NCI-H1694 treated with DMSO at 0.1 percent for 48 hours (cell line): Measurements from ENCODE around the gene DRD4.

Source experiments
- DNase-seq: peaks from one replicate; lab custom pipeline; 2025; lab: John Stamatoyannopoulos, UW

Gene DRD4

GRCh38 chr11:610146-610801, 26.8 kb upstream of the DRD4 start:
- no peak for DNase-seq

- no peak for DNase-seq
Observed at GRCh38 chr11:611001-611996, 25.8 kb upstream of the DRD4 start.

- DNase-seq: no peak
Observed at GRCh38 chr11:612201-612960, 24.7 kb upstream of the DRD4 start.

DNA sequence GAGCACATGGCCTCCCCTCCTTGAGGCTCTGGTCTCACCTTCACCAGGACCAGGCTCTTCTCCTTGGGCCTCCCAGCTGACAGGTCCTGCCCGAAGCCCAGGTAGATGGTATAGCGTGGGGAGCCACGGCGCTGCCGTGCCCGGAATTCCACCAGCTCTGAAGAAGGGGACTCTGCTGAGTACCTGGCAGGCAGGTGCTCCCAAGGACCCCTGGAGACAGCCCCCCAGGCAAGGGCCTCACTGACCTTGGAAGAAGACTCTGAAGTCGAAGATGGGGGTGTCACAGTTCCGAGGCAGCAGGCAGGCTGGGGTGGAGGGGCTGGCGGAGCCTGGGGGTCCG, 24.1 kb upstream of the DRD4 start:
- no peak for DNase-seq

DNA sequence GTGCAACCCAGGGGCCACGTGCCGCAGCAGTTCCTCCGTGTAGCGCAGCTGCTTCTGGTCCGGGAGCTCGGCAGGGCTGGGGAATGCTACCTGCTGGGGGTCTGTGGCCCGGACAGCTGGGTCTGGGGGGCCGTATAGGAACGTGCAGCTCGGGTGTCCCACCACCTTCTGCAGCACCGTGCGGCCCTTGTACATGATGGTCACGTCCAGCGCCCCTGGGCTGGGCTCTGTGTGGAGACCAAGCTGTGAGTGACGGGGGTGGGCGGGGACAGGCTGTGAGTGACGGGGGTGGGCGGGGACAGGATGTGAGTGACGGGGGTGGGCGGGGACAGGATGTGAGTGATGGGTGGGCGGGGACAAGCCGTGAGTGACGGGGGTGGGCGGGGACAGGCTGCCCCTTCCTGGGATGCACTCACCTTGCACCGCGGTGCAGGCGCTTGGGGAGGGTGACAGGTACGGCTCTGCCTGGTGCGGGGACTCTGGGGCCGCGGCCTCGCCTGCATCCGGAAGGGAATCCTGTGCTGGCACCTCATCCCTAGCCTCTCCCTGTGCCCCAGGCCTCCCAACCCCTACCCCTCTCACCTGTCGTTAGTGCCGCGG, 23.6 kb upstream of the DRD4 start:
- no peak for DNase-seq

DNA sequence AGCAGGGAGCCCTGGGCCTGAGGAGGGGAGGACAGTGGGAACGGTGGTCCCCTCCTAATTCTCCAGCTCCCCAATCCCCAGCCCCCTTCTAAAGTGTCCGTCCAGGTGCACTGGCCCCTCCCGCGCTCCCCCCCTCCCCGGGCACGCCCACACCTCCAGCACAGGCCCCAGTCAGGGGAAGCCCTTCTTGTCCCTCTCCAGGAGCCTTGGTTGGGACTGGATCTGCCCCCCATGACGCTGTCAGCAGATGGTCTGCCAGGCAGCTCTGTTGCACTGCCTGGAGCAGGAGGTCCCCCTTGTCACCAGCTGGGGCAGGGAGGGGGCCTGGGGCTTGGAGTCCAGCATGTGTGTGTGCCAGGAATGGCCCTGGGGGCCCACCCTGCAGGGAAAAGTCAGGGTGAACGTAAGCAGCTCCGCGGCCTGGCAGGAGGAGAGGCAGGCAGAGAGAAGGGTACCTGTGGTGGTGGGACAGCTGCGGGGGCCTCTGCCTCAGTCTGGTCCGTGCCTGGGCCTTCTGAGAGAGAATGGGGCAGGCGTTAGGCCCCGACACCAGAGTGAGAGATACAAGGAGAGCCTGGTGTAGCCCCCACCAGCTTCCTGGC, 22.9 kb upstream of the DRD4 start:
- no peak for DNase-seq

DNA sequence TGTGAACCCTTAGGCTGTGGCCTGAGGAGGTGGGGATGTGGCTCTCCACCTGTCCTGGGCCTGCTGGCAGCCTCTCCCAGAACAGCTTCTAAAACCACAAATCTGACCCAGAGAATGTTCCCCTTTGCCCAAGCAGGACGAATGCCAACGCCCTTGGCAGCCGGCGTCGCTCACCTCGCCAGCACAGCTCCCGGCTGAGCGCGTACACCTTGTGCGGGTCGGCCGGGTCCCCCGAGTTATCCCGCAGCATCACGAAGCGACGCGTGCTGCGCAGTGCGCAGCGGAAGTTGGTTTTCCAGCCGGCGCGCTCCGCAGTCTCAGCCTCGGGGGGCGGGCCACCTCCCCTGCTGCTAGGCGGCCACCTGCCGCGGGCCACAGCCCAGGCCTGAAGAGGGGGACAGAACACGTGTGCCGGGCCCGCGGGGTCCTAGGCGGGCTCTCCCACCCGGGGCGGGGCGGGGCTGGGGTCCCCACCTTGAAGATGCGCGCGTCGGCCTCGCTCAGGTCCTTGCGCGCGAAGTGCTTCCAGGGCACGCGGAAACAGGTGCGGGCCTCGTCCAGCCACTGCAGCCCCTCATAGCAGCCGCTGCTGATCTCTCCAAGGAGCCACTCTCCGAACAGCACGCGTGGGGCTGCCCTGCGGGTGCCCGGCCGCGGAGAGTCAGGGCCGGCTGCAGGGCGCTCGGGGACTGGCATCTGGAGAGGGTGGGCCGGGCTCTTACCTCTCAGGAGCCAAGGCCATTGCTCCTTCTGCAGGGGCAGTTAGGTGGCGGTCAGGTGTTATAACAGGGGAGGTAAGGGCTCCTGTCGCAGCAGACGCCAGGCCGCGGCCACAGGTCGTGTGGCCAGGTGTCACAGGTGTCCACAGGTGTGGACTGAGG, 22.2 kb upstream of the DRD4 start:
- no peak for DNase-seq

GRCh38 chr11:615504-616319, 21.4 kb upstream of the DRD4 start, which contains the start of gene IRF7:
Gene IRF7, minus strand, starts transcription at chr11:615950. Its CDS starts 586 bp downstream, at chr11:615364.
- DNase-seq: no peak

- DNase-seq: no peak
Observed at GRCh38 chr11:616320-617198, 20.5 kb upstream of the DRD4 start.

- DNase-seq: no peak
Observed at GRCh38 chr11:617199-617911, 19.7 kb upstream of the DRD4 start.

- no peak for DNase-seq
Observed at GRCh38 chr11:617912-618682, 19.0 kb upstream of the DRD4 start.

- DNase-seq: no peak
Observed at GRCh38 chr11:618856-619627, 18.0 kb upstream of the DRD4 start.

DNA sequence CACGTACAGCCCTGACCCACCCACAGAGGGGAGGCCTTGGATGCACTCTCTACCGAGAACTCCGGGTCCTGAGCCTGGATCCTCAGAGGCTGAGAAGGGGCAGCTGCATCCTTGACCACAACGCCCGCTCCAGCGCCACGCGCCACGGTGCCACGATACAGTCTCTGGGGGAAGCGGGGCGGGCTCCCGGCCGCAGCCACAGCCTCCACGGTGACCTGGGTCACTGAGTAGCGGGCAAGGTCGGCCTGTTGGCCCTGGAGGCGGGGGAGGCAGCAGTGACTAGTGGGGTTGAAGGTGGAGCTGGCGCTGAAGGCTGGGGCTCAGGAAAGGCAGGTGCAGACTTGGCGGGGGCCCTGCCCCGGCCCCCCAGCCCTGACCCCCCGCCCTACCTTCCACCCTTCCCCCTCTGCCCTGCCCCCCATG, 17.4 kb upstream of the DRD4 start:
- no peak for DNase-seq

- no peak for DNase-seq
Observed at GRCh38 chr11:620201-620600, 16.9 kb upstream of the DRD4 start.

DNA sequence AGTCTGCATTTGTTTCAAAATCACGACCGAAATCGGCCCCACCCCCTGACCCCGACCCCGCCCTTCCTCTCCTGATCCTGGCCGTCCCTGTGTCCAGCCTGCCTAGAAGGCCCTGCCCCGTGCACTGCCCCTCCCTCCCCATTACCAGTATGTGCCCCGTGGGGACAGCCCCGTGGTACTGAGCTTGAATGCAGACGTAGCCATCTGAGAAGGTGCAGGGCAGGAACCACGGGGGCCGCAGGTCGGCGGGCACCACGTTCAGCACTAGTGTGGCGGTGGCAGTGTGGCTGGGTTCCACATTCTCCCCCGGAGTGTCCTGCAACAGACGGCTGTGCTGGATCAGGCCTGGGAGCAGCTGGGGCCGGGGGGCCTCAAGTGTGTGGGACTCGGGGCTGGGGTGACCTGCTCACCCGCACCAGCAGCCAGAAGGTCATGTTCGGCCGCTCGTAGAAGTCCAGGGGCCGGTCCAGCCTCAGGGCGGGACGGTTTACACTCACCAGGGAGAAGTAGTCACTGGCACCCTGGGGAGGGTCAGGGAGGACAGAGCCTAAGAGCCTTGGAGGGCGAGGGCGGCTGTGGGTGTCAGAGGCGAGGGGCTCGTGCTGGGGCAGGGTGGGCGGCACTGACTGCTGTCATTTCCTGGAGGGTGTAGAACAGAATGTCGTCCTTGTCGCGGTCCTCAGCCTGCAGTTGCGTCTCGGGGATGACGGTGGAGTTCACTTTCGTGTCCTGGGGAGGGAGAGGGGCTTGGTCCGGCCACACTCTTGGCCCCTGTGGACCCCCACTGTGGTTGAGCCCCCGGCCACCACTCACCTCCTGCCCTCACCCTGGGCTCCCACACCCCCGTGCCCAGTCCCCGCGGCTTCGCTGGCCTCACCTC, 15.9 kb upstream of the DRD4 start:
- DNase-seq: no peak

GRCh38 chr11:621838-622237, 15.2 kb upstream of the DRD4 start:
- no peak for DNase-seq
